Vagina (tissue), 2 donors: ENCODE measurements around the gene HDDC3. TPM values are rescaled to one million over a fixed set of nuclear protein-coding genes. Genes with fewer than 3 reads are reported as not detected.

ENCODE experiments used
- DNase-seq, 2 donors: peaks; one replicate each; pipeline ENCODE4 v3.0.0-alpha.2; 2017; ENCODE audit errors: extremely low spot score in 2 of 2
- H3K27ac ChIP-seq: fragments of 200-600 bp; sonication (generic); one replicate; pipeline ENCODE4 v1.5.1; 2019
- H3K27me3 ChIP-seq: fragments of 200-600 bp; sonication (generic); one replicate; pipeline ENCODE4 v1.5.1; 2019
- H3K36me3 ChIP-seq, 2 donors: fragments of 200-600 bp; sonication (generic); one replicate each; pipeline ENCODE4 v1.5.1; 2017 to 2019
- H3K4me1 ChIP-seq: fragments of 200-600 bp; sonication (generic); one replicate; pipeline ENCODE4 v1.5.1; 2019
- H3K4me3 ChIP-seq, 2 donors: fragments of 200-600 bp; sonication (generic); 1 replicate in 1 of 2; 2 replicates in 1 of 2; pipeline ENCODE4 v1.5.1; 2016 to 2019
- H3K9me3 ChIP-seq: fragments of 200-600 bp; sonication (generic); one replicate; pipeline ENCODE4 v1.5.1; 2019
- CTCF ChIP-seq, 3 experiments: fragments of 450-650 bp in 2 of 3; fragments of 200-600 bp in 1 of 3; sonication (generic) in 1 of 3; IDR thresholded peaks; one replicate each; pipeline ENCODE4 v1.5.1; 2017 to 2019; ENCODE audit warnings: antibody characterized with exemption in 3 of 3, mild to moderate bottlenecking in 2 of 3, moderate library complexity in 2 of 3
- POLR2A ChIP-seq, 2 donors: fragments of 450-650 bp; IDR thresholded peaks; one replicate each; pipeline ENCODE4 v1.6.1; 2017; ENCODE audit warnings: antibody characterized with exemption in 2 of 2, mild to moderate bottlenecking in 2 of 2, moderate library complexity in 2 of 2
- POLR2AphosphoS5 ChIP-seq, 2 donors: sonication (generic); formaldehyde crosslinking; IDR thresholded peaks; one replicate each; pipeline ENCODE4 v1.9.0; 2017; ENCODE audit warnings: antibody characterized with exemption in 2 of 2, mild to moderate bottlenecking in 2 of 2, low read depth in 1 of 2; ENCODE audit not compliant: insufficient read depth in 1 of 2
- intact Hi-C: fragments of 100-400 bp; cut with DNase I; formaldehyde crosslinking; loops from one replicate; pipeline ENCODE4 v1.15.1; 2023
- total RNA-seq: library from RNA; depleted of rRNA; stranded (reverse); fragments of >200 nt; gene quantifications from one replicate; pipeline ENCODE4 v1.2.3, GENCODE V29; 2016

Gene HDDC3
- total RNA-seq, 1 donor from 2014 or later, result 7.9 TPM

- no peak for DNase-seq
- no peaks in the 10 kb centered on the region for H3K27me3 ChIP-seq
- TF ChIP-seq POLR2A (IDR thresholded peaks at IDR 0.05) (no peak), CTCF (IDR thresholded peaks at IDR 0.05) (no peak)
- no peak overlapping the region for H3K27ac ChIP-seq
- no peaks in the 10 kb centered on the region for H3K9me3 ChIP-seq
- peaks cover 0 to 62% of the 10 kb centered on the region in 2 donors for H3K36me3 ChIP-seq
- H3K4me3 ChIP-seq, result no peak overlapping the region
- intact Hi-C loops, result no loop called here
- peaks cover 18% of the 10 kb centered on the region for H3K4me1 ChIP-seq
Measured at GRCh38 chr15:90906181-90906849, 26.0 kb downstream of the HDDC3 start.

GRCh38 chr15:90905306-90906180 is 26.8 kb downstream of the HDDC3 start:
- Histone ChIP-seq H3K27ac (no peak overlapping the region), H3K4me3 (no peak overlapping the region), H3K27me3 (no peaks in the 10 kb centered on the region), H3K9me3 (no peaks in the 10 kb centered on the region), H3K36me3 (peaks cover 0 to 55% of the 10 kb centered on the region in 2 donors), H3K4me1 (peaks cover 18% of the 10 kb centered on the region)
- no peak for TF ChIP-seq POLR2AphosphoS5 (IDR thresholded peaks at IDR 0.05; ENCODE audit: insufficient read depth in 1 of 2, low read depth in 1 of 2)
- no peak for TF ChIP-seq POLR2A (IDR thresholded peaks at IDR 0.05)
- no peak for TF ChIP-seq CTCF (IDR thresholded peaks at IDR 0.05)
- intact Hi-C loops, result no loop called here
- DNase-seq, result no peak

- intact Hi-C loops, result no loop called here
- Histone ChIP-seq H3K27ac (no peak overlapping the region), H3K4me3 (no peak overlapping the region), H3K36me3 (peaks cover 0 to 47% of the 10 kb centered on the region in 2 donors), H3K27me3 (no peaks in the 10 kb centered on the region), H3K4me1 (peaks cover 18% of the 10 kb centered on the region), H3K9me3 (no peaks in the 10 kb centered on the region)
- no peak for DNase-seq
- TF ChIP-seq POLR2AphosphoS5 (IDR thresholded peaks at IDR 0.05; ENCODE audit: insufficient read depth in 1 of 2, low read depth in 1 of 2) (no peak), CTCF (IDR thresholded peaks at IDR 0.05) (no peak), POLR2A (IDR thresholded peaks at IDR 0.05) (no peak)
Measured at GRCh38 chr15:90904746-90905145, 27.6 kb downstream of the HDDC3 start.

GRCh38 chr15:90903733-90904536 is 28.4 kb downstream of the HDDC3 start:
- H3K9me3 ChIP-seq, result no peaks in the 10 kb centered on the region
- no peaks in the 10 kb centered on the region for H3K27me3 ChIP-seq
- TF ChIP-seq CTCF (IDR thresholded peaks at IDR 0.05), result no peak
- TF ChIP-seq POLR2A (IDR thresholded peaks at IDR 0.05), result no peak
- no peak for TF ChIP-seq POLR2AphosphoS5 (IDR thresholded peaks at IDR 0.05; ENCODE audit: insufficient read depth in 1 of 2, low read depth in 1 of 2)
- H3K4me1 ChIP-seq, result peaks cover 18% of the 10 kb centered on the region
- H3K4me3 ChIP-seq, result peak overlapping the region; percentile 75 to 97
- H3K36me3 ChIP-seq, result peaks cover 0 to 38% of the 10 kb centered on the region in 2 donors
- intact Hi-C loops, result no loop called here
- peak overlapping the region; percentile 80 for H3K27ac ChIP-seq
- DNase-seq, result no peak
